Esophagus squamous epithelium (tissue), 4 donors: ENCODE data around the gene SDHD.

ENCODE experiments used
- CTCF ChIP-seq, 6 experiments: fragments of 450-650 bp in 4 of 6; fragments of 200-600 bp in 2 of 6; sonication (generic) in 2 of 6; IDR thresholded peaks; one replicate each; pipeline ENCODE4 v1.5.1; 2016 to 2019; ENCODE audit warnings: antibody characterized with exemption in 6 of 6, mild to moderate bottlenecking in 4 of 6, moderate library complexity in 4 of 6
- POLR2A ChIP-seq, 4 donors: fragments of 450-650 bp; IDR thresholded peaks; one replicate each; pipeline ENCODE4 v1.6.1; 2017; ENCODE audit warnings: antibody characterized with exemption in 4 of 4, mild to moderate bottlenecking in 4 of 4, moderate library complexity in 3 of 4

GRCh38 chr11:112062923-112063322 is 23.8 kb upstream of the SDHD start:
- TF ChIP-seq CTCF (IDR thresholded peaks at IDR 0.05) (no peak), POLR2A (IDR thresholded peaks at IDR 0.05) (no peak)
